HEK293 (cell line): ENCODE data around the gene GPD1.

Experiments
- CTCF ChIA-PET: fragments of 350-600 bp; formaldehyde crosslinking; extraction: SDS; loops from one replicate; lab custom pipeline; 2021; ENCODE audit warnings: antibody characterized with exemption; lab: Yijun Ruan, JAX
- POLR2A ChIA-PET: fragments of 300-600 bp; formaldehyde crosslinking; extraction: SDS; loops from one replicate; lab custom pipeline; 2020; ENCODE audit warnings: antibody characterized with exemption, inconsistent platforms; lab: Yijun Ruan, JAX
- H3K27ac ChIP-seq: fragments of 200-500 bp; sonication (Bioruptor generic); 2 replicates; pipeline ENCODE4 v1.5.1; 2014; ENCODE audit warnings: low read depth, low read length, control low read depth, inconsistent platforms; ENCODE audit errors: extremely low read depth
- H3K36me3 ChIP-seq, 2 experiments: fragments of 200-500 bp in 1 of 2; sonication (Bioruptor generic) in 1 of 2; 1 replicate in 1 of 2; 2 replicates in 1 of 2; pipeline ENCODE4 v1.5.1; 2014 to 2017; ENCODE audit warnings: inconsistent platforms in 2 of 2, low read length in 2 of 2; ENCODE audit not compliant: control insufficient read depth in 2 of 2, insufficient read depth in 1 of 2
- H3K4me1 ChIP-seq: fragments of 200-500 bp; sonication (Bioruptor generic); 2 replicates; pipeline ENCODE4 v1.5.1; 2014; ENCODE audit warnings: mild to moderate bottlenecking, low read length, inconsistent platforms; ENCODE audit not compliant: control insufficient read depth, insufficient read depth
- H3K4me3 ChIP-seq: 2 replicates; pipeline ENCODE4 v1.5.1; 2011; ENCODE audit warnings: low read depth, mild to moderate bottlenecking, control low read depth, low read length, moderate library complexity
- H3K9me3 ChIP-seq: fragments of 200-500 bp; sonication (Bioruptor generic); 2 replicates; pipeline ENCODE4 v1.5.1; 2014; ENCODE audit warnings: low read depth, low read length, inconsistent platforms; ENCODE audit not compliant: control insufficient read depth, insufficient read depth
- GLI4 ChIP-seq: fragments of 450-650 bp; formaldehyde crosslinking; IDR thresholded peaks from 2 replicates; pipeline ENCODE4 v1.5.1; 2016; ENCODE audit warnings: missing biosample characterization, missing genetic modification characterization
- GLIS2 ChIP-seq: fragments of 450-650 bp; formaldehyde crosslinking; IDR thresholded peaks from 2 replicates; pipeline ENCODE4 v1.5.1; 2016; ENCODE audit warnings: missing biosample characterization, missing genetic modification characterization
- IKZF3 ChIP-seq: fragments of 450-650 bp; IDR thresholded peaks from 2 replicates; pipeline ENCODE4 v1.5.0; 2018; ENCODE audit warnings: missing biosample characterization, mild to moderate bottlenecking, missing genetic modification characterization, moderate library complexity
- KLF17 ChIP-seq: fragments of 450-650 bp; formaldehyde crosslinking; IDR thresholded peaks from 2 replicates; pipeline ENCODE4 v1.5.1; 2016; ENCODE audit warnings: missing biosample characterization, missing genetic modification characterization
- KLF8 ChIP-seq: fragments of 450-650 bp; formaldehyde crosslinking; IDR thresholded peaks from 2 replicates; pipeline ENCODE4 v1.5.1; 2016; ENCODE audit warnings: missing biosample characterization, missing genetic modification characterization
- KLF9 ChIP-seq: fragments of 450-650 bp; formaldehyde crosslinking; IDR thresholded peaks from 2 replicates; pipeline ENCODE4 v1.5.1; 2016; ENCODE audit warnings: missing biosample characterization, missing genetic modification characterization, low read depth
- OSR2 ChIP-seq: fragments of 450-650 bp; formaldehyde crosslinking; IDR thresholded peaks from 2 replicates; pipeline ENCODE4 v1.5.1; 2016; ENCODE audit warnings: missing biosample characterization, missing genetic modification characterization
- ZBTB10 ChIP-seq: fragments of 450-650 bp; formaldehyde crosslinking; IDR thresholded peaks from 2 replicates; pipeline ENCODE4 v1.5.1; 2016; ENCODE audit warnings: missing biosample characterization, missing genetic modification characterization
- ZBTB17 ChIP-seq: fragments of 450-650 bp; formaldehyde crosslinking; IDR thresholded peaks from 2 replicates; pipeline ENCODE4 v1.5.1; 2016; ENCODE audit warnings: missing biosample characterization, missing genetic modification characterization
- ZBTB26 ChIP-seq: fragments of 450-650 bp; formaldehyde crosslinking; optimal IDR thresholded peaks from 2 replicates; pipeline ENCODE3; 2016; ENCODE audit warnings: missing biosample characterization, mild to moderate bottlenecking, missing genetic modification characterization
- ZEB2 ChIP-seq: fragments of 450-650 bp; formaldehyde crosslinking; IDR thresholded peaks from 2 replicates; pipeline ENCODE4 v1.5.1; 2016; ENCODE audit warnings: missing biosample characterization, missing genetic modification characterization
- ZNF114 ChIP-seq: fragments of 450-650 bp; formaldehyde crosslinking; IDR thresholded peaks from 2 replicates; pipeline ENCODE4 v1.5.0; 2017; ENCODE audit warnings: missing biosample characterization, missing genetic modification characterization
- ZNF146 ChIP-seq: fragments of 450-650 bp; formaldehyde crosslinking; IDR thresholded peaks from 2 replicates; pipeline ENCODE4 v1.5.1; 2016; ENCODE audit warnings: missing biosample characterization, missing genetic modification characterization
- ZNF335 ChIP-seq: fragments of 450-650 bp; formaldehyde crosslinking; conservative IDR thresholded peaks from 2 replicates; pipeline ENCODE4 v1.5.1; 2016; ENCODE audit warnings: missing biosample characterization, missing genetic modification characterization
- ZNF366 ChIP-seq: fragments of 450-650 bp; formaldehyde crosslinking; conservative IDR thresholded peaks from 2 replicates; pipeline ENCODE4 v1.5.1; 2016; ENCODE audit warnings: missing biosample characterization, missing genetic modification characterization
- ZNF394 ChIP-seq: fragments of 450-650 bp; formaldehyde crosslinking; IDR thresholded peaks from 2 replicates; pipeline ENCODE4 v1.5.1; 2016; ENCODE audit warnings: missing biosample characterization, missing genetic modification characterization, mild to moderate bottlenecking, moderate library complexity, borderline replicate concordance
- ZNF398 ChIP-seq: fragments of 450-650 bp; formaldehyde crosslinking; IDR thresholded peaks from 2 replicates; pipeline ENCODE4 v1.5.1; 2017; ENCODE audit warnings: missing biosample characterization, missing genetic modification characterization
- ZNF501 ChIP-seq: fragments of 450-650 bp; formaldehyde crosslinking; IDR thresholded peaks from 2 replicates; pipeline ENCODE4 v1.5.1; 2016; ENCODE audit warnings: missing biosample characterization, missing genetic modification characterization
- ZNF580 ChIP-seq: fragments of 450-650 bp; formaldehyde crosslinking; IDR thresholded peaks from 2 replicates; pipeline ENCODE4 v1.5.1; 2016; ENCODE audit warnings: missing biosample characterization, missing genetic modification characterization
- ZNF596 ChIP-seq: fragments of 450-650 bp; IDR thresholded peaks from 2 replicates; pipeline ENCODE4 v1.5.0; 2018; ENCODE audit warnings: missing biosample characterization, mild to moderate bottlenecking, missing genetic modification characterization, moderate library complexity
- ZNF639 ChIP-seq: fragments of 450-650 bp; formaldehyde crosslinking; IDR thresholded peaks from 2 replicates; pipeline ENCODE4 v1.5.1; 2016; ENCODE audit warnings: missing biosample characterization, missing genetic modification characterization
- ZNF660 ChIP-seq: fragments of 450-650 bp; IDR thresholded peaks from 2 replicates; pipeline ENCODE4 v1.5.1; 2018; ENCODE audit warnings: missing biosample characterization, mild to moderate bottlenecking, missing genetic modification characterization
- ZNF777 ChIP-seq: fragments of 450-650 bp; formaldehyde crosslinking; IDR thresholded peaks from 2 replicates; pipeline ENCODE4 v1.5.1; 2017; ENCODE audit warnings: missing biosample characterization, missing genetic modification characterization, borderline replicate concordance
- ZSCAN16 ChIP-seq: fragments of 450-650 bp; formaldehyde crosslinking; IDR thresholded peaks from 2 replicates; pipeline ENCODE4 v1.5.1; 2016; ENCODE audit warnings: missing biosample characterization, missing genetic modification characterization

The GPD1 gene

GRCh38 chr12:50056639-50056976, 47.2 kb upstream of the GPD1 start:
- Histone ChIP-seq H3K9me3 (no peaks in the 10 kb centered on the region), H3K4me3 (peak overlapping the region; percentile 63), H3K4me1 (no peaks in the 10 kb centered on the region; the same call in 1 of the 2 replicates), H3K27ac (no peak overlapping the region), H3K36me3 (peaks cover 0 to 26% of the 10 kb centered on the region in 2 experiments; a peak in 1 of 3 replicates)
- TF ChIP-seq ZNF114 (tag by site-specific recombination), result no peak
- 0 out of 2 replicates have a peak, but pooled peaks have one; percentile 25 for TF ChIP-seq ZNF366
- ChIA-PET POLR2A (interaction anchor here (1.0 kb wide), 1 partner anchor 190 kb away, joined by 3 read pairs; no protein-coding TSS in a partner anchor), CTCF (interaction anchor here (0.6 to 4.5 kb wide), 25 partner anchors 9 to 287 kb away, joined by 3 to 67 read pairs (median 6); partner anchors contain the start of gene RACGAP1)

- ChIA-PET CTCF (interaction anchor here (0.7 to 4.5 kb wide), 16 partner anchors 9 to 204 kb away, joined by 3 to 67 read pairs (median 10); no protein-coding TSS in a partner anchor), POLR2A (no interaction called here)
- Histone ChIP-seq H3K4me3 (peak within 1 kb of the TSS; percentile 63), H3K27ac (peak within 1 kb of the TSS; percentile 62; the same call in 1 of the 2 replicates), H3K9me3 (no peaks in the 10 kb centered on the region), H3K36me3 (peaks cover 0 to 32% of the 10 kb centered on the region in 2 experiments; a peak in 1 of 3 replicates), H3K4me1 (no peaks in the 10 kb centered on the region; the same call in 1 of the 2 replicates)
- TF ChIP-seq GLI4 (tag by site-specific recombination) (peak; percentile 20; the same call in 1 of the 2 replicates), IKZF3 (tag by site-specific recombination) (peak; percentile 67), OSR2 (0 out of 2 replicates have a peak, but pooled peaks have one; percentile 25), KLF9 (tag by site-specific recombination) (peak; percentile 91), ZNF580 (tag by site-specific recombination) (peak; percentile 13; the same call in 1 of the 2 replicates), ZNF398 (tag by site-specific recombination) (peak; percentile 72), ZBTB10 (tag by site-specific recombination) (peak; percentile 88), GLIS2 (tag by site-specific recombination) (peak; percentile 95), ZNF660 (tag by site-specific recombination) (peak; percentile 80; the same call in 1 of the 2 replicates), ZNF777 (tag by site-specific recombination) (peak; percentile 73), ZBTB17 (tag by site-specific recombination) (peak; percentile 94), ZBTB26 (tag by site-specific recombination) (peak; percentile 99), ZNF335 (peak; percentile 88), ZNF639 (peak; percentile 47; the same call in 1 of the 2 replicates), KLF8 (peak; percentile 47; the same call in 1 of the 2 replicates), KLF17 (tag by site-specific recombination) (peak; percentile 76; the same call in 1 of the 2 replicates), ZSCAN16 (tag by site-specific recombination) (0 out of 2 replicates have a peak, but pooled peaks have one; percentile 54), ZNF146 (tag by site-specific recombination) (peak; percentile 42; the same call in 1 of the 2 replicates), ZEB2 (tag by site-specific recombination) (no peak; the same call in none of the 2 replicates), ZNF501 (tag by site-specific recombination) (peak; percentile 80; the same call in 1 of the 2 replicates), ZNF596 (no peak), ZNF394 (tag by site-specific recombination) (no peak)
Measured at GRCh38 chr12:50057000-50057841, 46.6 kb upstream of the GPD1 start, which contains the start of gene ASIC1. Gene ASIC1, plus strand, starts transcription at chr12:50057596. Its CDS starts 1,171 bp downstream, at chr12:50058767.
